DMS 273 (cell line): ENCODE data around the gene COX8A.
"Not testable (repeated sequence)": the region's sequence is repeated elsewhere in the genome, so short reads cannot be mapped to it uniquely, and the experiment has no call there.

Experiments
- DNase-seq: peaks from one replicate; lab custom pipeline; 2025; ENCODE audit not compliant: unreplicated experiment; lab: John Stamatoyannopoulos, UW

Gene COX8A

DNA sequence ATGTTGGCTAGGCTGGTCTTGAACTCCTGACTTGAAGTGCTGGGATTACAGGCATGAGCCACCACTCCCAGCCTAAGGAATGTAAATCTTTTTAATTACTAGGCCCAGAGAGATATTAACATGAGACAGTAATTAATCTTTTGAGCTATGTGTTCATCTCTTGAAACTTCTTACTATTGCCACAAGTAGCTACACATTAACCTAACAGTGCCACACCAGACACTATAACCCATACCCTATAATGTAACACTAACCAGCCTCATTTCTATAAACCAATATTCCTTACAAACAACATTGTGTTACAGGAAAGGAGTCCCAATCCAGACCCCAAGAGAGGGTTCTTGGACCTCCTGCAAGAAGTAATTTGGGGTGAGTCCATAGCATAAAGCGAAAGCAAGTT, 8.0 kb upstream of the COX8A start:
- DNase-seq, result no peak

DNA sequence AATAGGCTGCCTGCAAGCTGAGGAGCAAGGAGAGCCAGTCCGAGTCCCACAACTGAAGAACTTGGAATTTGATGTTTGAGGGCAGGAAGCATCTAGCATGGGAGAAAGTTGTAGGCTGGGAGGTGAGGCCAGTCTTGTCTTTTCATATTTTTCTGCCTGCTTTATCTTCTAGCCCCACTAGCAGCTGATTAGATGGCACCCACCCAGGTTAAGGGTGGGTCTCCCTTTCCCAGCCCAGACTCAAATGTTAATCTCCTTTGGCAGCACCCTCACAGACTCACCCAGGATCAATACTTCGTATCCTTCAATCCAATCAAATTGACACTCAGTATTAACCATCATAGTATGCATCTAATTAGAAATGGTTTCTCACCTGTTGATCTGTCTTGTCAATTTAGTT, 5.0 kb upstream of the COX8A start:
- no peak for DNase-seq

DNA sequence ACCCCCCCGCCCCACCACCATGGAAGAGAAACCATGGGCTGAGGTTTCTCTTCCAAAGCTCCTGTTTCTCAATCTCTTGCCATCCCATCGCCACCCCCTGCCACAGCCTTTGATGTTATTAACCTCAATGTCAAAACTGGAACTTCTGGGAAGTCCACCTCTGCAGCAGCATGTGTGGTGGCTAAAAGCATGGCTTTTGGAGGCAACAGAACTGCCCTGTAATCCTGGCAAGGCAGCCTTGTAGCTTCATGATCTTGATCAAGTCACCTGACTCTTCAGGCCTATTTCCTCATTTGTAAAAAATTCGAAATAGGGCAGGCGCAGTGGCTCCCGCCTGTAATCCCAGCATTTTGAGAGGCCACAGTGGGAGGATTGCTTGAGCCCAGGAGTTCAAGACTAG, 3.5 kb upstream of the COX8A start:
- no peak for DNase-seq

DNA sequence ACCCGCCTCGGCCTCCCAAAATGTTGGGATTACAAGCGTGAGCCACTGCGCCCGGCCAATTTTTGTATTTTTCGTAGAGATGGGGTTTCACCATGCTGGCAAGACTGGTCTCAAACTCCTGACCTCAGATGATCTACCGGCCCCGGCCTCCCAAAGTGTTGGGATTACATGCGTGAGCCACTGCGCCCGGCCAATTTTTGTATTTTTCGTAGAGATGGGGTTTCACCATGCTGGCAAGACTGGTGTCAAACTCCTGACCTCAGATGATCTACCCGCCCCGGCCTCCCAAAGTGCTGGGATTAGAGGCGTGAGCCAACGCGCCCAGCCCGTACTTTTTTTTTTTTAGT, 535 bp upstream of the COX8A start:
- DNase-seq, result not testable (repeated sequence)

DNA sequence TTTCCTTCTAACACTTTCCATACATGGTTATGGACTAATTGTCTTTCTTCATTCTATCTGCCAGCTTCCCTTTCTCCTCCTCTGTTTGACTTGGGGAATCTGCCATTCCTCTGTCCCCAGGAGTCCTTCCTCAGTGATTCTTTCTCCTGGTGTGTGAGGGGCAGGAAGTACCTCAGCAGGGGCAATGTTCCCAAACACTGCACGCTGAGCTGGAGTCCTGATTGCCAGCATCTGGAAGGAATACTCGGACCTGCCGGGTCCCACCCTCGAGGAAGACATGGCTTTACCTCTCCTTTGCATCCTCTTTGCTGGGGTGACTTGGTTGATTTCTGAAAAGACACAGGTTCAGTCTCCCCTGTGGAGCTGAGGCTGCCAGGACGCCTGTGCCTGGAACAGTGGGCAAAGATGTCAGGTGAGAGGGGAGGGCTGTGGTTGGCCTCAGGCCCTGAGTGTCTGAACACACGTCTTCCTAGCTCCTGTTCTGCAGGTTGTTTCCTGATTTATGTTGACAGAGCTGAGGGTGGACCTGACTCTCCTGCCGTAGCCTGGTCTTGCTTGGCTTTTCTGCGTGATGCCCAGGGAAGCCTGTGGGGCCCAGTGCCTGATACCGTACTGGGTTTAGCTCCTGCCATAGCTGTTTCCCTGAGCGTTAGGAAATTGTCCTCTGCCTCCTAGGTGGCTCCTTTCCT, 4.3 kb downstream of the COX8A start:
- DNase-seq, result no peak

DNA sequence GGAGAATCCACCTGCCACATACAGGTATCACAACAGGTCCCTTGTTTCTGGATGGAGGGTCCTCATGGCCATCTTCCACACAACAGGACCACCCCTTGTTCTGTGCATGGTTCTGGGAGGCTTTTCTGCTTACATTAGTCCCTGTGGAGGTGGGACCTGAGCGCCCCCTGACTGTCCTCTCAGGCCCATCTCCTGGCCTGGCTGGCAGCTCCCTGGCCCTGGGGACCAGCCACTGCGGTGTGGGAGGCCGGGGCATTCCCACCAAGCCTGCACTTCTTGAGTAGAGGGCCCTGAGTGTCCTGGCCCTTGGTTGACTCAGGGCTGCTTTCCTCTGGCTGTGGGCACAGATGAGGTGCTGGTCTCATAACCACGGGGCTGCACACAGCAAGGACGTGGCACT, 5.0 kb downstream of the COX8A start:
- DNase-seq, result no peak

DNA sequence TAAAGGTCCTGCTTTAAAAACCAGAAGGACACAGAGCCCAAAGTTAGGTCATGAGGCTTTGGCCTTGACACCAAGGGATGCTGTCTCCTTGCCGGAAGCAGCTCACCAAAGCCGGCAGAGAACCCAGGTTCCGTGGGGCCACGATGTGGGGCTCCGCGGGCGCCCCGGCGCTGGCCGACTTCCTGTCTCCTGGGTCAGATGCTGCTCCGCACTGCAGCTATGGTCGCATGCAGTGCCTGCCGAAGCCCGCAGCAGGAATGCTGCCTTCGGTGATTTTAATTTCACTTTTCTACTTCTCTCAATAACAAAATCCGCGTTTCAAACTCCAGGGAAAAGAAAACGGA, 11.4 kb downstream of the COX8A start:
- DNase-seq, result peak; percentile 57

DNA sequence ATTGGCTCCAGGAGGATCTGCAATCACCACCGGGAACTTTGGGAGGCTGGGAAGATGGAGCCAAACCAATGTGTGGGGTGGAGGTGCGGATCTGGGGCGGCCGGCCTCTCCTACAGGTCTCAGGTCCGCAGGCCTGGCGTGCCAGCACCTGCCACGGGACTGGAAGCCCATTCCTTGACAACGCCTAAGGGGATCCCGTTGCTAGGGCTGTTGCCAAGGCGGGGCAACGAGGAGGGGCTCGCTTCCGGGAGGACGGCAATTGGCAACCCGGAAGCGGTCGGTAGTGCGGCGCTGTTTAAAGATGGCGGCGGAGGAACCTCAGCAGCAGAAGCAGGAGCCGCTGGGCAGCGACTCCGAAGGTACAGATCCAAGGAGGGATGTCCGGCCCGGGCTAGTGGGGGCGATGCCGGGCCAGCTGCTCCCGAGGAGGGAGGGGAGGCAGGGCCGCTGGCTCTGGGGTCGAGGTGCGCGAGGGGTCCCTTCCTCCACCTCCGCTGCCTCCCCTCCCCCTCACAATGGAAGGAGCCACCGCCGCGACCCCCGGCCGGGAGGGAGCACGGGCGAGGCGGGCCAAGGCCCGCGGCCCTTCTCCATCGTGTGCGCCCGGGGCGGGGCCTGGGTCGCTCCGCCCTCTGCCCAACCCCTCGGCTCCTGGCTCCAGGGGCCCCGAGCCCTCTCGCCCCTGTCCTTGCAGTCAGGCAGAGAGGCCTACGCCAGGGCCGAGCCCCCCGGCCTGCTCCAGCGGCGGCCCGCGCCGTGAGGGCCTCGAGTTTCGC, 11.9 kb downstream of the COX8A start, which contains the start of gene OTUB1:
Gene OTUB1, plus strand, starts transcription at position 283 of the 776 bp plus-strand sequence. Its CDS starts 19 bp downstream, at position 302.
- peak; percentile 95 for DNase-seq

DNA sequence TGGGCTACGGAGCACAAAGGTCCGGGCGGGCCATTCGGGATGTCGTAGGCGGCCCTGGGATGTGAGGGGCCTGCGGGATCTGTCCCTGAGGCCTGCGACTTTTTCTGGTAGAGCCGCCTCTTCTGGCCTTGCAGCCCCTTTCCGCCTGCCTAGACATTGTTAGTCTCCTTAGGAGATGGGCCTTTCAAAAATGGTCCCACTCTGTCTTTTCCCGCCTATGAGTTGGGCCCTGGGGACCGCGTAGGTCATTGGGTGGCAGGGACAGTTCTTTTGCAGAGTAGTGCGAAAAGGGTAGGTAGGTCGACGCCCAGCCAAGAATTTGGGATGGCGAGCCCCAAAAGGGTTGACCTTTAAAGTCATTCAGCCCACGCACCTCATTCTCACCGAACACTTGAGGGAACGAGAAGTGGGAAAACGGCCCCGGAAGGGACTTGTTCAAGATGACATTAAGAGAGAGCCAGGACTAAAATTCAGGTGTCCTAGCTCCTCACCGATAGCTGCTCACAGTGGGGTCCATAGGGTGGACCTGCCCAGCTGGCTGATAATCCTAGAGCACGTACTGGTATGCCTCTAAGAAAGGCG, 12.6 kb downstream of the COX8A start:
- no peak for DNase-seq

DNA sequence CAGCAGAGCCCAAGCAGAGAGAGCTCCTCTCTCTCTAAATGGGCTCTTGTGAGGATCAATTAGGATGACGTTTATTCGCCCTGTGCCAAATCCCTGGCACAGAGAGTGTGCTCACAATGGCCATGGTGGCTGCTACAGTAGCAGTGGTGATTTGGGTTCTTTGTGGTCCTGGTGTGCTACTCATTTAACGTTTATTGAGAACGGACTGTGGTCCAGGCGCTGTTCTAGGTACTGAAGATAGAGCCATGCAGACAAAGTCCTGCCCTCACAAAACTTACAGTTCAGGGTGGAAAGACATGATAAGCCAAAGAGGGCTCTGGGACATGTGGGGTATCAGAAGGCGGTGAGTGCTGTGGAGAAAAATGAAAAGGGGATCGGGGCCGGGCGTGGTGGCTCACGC, 17.1 kb downstream of the COX8A start:
- no peak for DNase-seq

DNA sequence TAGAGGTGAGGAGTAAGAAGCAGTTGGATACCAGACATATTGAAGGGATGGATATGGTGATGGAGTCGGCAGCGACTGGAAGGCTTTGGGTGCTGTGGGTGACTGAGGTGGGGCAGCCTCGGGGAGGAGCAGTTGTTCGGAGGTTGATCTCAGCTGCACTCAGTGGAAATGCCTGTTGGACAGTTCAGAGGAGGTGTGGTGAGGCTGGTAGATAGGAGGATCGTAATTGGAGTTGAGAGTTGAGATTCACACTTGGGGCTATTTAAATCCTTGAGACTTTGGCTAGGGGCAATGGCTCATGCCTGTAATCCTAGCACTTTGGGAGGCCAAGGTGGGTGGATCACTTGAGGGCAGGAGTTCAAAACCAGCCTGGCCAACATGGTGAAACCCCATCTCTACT, 18.7 kb downstream of the COX8A start:
- no peak for DNase-seq

DNA sequence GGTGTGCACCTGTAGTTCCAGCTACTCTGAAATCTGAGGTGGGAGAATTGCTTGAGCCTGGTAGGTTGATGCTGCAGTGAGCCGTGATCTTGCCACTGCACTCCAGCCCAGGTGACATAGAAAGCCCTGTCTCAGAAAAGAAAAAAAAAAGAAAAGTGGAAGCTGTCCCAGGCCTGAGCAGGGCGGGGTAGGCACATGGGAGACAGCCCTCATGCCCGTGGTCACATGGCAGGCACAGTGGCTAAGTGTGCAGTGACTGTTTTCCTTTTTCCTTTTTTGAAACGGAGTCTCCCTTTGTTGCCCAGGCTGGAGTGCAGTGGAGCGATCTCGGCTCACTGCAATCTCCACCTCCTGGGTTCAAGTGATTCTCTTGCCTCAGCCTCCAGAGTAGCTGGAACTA, 19.6 kb downstream of the COX8A start:
- no peak for DNase-seq

DNA sequence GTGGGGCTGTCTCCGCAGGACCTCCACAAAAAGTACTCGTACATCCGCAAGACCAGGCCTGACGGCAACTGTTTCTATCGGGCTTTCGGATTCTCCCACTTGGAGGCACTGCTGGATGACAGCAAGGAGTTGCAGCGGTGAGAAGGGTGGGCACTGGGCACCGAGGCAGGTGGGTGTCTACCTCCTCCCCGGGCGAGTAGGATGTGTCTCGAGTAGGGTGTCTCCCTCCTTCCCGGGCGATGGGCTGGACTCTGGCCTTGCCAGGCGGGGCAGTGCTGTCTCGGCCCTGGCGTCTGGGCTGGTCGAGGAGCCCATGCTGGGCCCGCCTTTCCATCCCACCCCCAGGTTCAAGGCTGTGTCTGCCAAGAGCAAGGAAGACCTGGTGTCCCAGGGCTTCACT, 22.1 kb downstream of the COX8A start:
- DNase-seq, result no peak

DNA sequence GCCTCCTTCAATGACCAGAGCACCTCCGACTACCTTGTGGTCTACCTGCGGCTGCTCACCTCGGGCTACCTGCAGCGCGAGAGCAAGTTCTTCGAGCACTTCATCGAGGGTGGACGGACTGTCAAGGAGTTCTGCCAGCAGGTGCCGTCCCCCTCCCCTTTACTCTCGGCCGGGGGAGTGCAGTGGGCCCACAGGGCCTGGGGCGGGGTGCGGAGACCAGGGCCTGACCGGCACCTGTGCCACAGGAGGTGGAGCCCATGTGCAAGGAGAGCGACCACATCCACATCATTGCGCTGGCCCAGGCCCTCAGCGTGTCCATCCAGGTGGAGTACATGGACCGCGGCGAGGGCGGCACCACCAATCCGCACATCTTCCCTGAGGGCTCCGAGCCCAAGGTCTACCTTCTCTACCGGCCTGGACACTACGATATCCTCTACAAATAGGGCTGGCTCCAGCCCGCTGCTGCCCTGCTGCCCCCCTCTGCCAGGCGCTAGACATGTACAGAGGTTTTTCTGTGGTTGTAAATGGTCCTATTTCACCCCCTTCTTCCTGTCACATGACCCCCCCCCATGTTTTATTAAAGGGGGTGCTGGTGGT, 22.8 kb downstream of the COX8A start:
- no peak for DNase-seq

DNA sequence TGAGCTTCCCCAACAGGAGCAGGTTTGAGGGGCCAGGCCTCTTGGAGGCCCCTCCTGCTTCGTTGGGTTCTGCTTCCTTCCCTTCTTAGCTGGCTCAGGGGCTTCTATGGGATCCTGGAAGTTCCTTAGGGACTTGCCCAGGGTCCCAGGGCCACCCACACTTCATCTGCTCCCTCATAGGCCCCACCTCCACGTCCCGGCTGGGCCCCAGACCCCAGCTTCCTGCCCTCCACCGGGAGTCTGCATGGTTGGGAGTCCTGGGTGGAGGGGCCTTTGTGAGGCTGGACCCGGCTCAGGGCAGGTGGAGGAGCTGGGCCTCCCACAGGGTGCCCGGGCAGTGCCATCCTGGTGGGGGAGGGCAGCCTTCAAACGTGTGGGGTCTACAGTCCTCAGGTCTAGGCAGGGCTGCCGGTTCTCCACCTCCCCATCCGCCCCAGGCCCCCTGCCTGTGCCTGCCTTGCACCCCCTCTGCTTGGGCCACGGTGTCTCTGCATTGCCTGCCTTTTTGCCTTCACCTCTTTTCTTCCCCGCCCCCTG, 23.4 kb downstream of the COX8A start:
- no peak for DNase-seq

DNA sequence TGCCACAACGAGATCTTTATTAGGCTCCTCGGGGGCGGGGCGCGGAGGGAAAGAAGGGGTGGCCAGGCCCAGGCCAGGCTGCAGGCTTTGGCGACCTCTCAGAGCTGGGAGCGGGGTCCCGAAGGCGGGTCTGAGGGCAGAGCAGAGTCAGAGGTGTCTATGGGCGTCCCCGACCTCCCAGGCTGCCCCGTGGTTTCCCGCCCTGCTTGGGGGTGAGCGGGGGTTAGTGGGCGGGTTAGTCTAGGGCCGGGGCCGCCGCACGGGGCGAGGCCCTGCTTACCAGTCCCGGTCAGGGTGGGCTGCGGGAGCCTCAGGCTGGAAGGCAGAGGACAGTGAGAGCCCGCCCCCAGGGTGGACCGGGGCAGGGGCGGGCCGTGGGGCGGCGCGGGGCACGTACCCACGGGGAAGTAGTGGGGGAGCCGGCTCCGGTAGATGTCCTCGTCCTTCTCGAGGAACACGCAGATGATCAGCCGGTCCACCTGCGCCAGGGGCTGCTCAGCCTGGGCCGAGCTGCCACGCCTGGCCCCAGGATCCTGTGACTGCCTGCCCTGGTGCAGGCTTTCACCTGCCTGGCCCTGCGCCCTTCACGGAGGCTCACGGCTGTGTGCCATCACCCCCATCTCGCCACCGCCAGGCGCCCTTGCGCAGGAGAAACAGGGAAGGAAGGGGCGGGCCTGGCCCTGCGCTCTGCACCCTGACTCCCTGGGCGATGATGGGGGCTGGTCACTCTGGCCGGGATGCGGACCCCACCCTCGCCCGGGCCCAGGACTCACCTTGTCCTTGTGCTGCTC, 24.3 kb downstream of the COX8A start:
- DNase-seq, result no peak

DNA sequence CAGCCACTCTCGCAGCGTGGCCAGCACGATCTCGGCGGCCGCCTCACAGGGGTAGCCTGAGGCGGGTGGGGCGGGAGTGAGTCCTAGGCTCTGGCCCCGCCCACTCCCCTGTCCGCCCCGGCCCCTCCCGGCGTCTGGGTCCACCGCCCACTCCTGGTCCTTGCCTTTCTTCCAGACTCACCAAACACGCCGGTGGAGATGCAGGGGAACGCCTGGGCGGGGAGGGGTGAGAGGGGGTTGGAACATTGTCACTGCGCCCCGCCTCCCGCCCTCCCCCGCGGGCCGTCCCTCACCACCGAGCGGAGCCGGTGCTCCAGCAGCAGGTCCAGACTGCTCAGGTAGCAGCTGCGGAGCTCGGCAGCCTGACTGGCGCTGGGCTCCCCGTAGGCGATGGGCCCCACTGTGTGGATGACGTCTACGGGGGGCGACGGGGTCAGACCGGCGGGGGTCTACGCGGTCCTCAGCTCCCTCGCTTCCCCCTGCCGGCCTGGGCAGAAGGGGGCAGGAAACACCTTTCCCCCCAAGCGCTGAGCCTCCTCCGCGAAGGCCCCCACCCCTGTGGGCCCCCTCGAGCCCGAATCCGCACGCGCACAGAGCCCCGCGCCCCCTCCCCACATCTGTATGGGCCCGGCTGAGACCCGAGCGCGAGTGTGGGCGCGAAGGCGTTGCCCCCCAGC, 25.1 kb downstream of the COX8A start:
- DNase-seq, result peak; percentile 83

DNA sequence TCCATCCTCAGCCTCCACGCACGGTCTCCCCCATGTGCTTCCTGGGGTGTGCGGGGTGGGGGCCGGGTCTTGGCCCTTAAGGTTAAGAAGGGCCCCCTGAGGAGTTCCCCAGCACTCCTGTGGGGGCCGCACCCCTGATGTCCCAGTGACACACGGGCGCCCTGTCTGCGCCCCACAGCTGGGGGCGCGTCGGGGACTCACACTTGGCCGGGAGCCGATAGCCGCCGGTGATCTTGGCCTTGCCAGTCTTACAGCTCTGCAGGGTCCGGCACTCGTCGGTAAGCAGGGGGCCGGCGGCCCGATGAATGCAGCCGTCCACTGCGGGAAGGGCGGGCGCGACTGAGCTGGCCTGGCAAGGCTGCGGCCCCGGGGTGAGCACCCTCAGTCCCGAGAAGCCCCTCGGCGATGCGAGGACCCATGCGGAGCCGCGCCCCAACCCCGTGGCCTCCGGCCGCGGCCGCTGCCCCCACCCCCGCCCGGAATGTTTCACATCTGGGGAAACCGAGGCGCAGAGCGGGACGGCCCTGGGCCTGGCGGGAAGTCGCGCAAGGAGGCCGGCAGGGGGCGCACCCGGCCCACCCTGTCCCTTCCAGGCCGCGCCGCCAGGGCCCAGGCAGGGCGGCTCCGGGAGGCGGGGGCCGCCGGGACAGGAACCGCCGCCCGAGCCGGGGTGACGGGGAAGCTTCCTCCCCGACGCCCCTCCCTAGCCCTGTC, 25.8 kb downstream of the COX8A start:
- DNase-seq, result peak; percentile 88

DNA sequence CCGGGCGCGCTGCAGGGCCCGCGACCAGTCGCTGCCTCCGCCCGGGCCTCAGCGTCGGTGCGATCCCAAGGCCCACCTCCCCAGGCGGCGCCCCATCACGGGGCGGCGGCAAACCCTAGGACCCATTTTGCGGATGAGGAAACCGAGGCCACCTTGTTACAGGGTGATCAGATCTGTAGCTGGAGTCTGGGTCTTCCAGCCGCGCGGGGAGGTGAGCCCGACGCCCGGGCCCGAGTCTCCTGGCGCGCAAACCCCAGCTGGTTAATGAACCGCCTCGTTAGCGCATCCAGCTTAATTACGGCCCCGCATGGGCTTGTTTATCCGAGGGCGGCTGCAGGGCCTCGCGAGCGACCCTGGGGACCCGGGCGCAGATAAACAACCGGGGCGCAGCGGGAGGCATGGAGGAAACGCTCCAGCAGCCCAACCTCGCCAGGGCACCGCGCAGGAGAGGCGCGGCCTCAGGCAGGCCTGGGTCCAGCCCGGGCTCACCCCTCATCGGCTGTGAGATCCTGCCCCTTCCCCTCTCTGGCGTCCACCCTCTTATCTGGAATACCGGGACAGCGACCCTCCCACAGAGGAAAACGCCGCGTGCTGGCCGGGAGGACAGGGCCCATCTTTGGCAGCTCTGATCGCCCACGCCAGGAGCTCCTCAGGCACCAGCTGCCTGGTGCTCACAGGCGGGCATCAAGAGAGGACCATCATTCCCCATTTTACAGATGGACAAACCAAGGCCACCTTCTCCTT, 26.5 kb downstream of the COX8A start:
- no peak for DNase-seq
